ENCODE data around the gene BCKDHB. TPM values are rescaled to one million over a fixed set of nuclear protein-coding genes. Genes with fewer than 3 reads are reported as not detected.

Gene BCKDHB
- polyA plus RNA-seq, 1 of the 3 experiments (the other 2 are of a cell fraction) = 19.9 TPM

GRCh38 chr6:80251321-80251720, 144.8 kb downstream of the BCKDHB start:
- H3K9me3 ChIP-seq = no peaks in the 10 kb centered on the region
- H4K20me1 ChIP-seq (ENCODE audit: insufficient read depth) = no peaks in the 10 kb centered on the region
- no peak for DNase-seq
- POLR2A ChIA-PET = no interaction called here
- H3K27me3 ChIP-seq (ENCODE audit: insufficient read depth) = no peaks in the 10 kb centered on the region
- H3K9ac ChIP-seq = no peak overlapping the region
- no peaks in the 10 kb centered on the region for H3F3A ChIP-seq (replicated peaks; ENCODE audit: insufficient read depth)
- TF ChIP-seq POLR2AphosphoS5 (IDR thresholded peaks at IDR 0.05; ENCODE audit: low read depth, low read length) (no peak), TAF1 (IDR thresholded peaks at IDR 0.05; ENCODE audit: borderline replicate concordance, low read depth, low read length) (no peak)
- H3K4me3 ChIP-seq (ENCODE audit: low read depth in 2 of 2, low read length in 1 of 2) = no peak overlapping the region
- 96% methylated on average over 1 of the region's 1 CpG for WGBS (ENCODE audit: low lambda C conversion rate)
- peaks cover 0 to 2% of the 10 kb centered on the region in 2 experiments; a peak in 2 of 4 replicates for H3K4me1 ChIP-seq (ENCODE audit: control insufficient read depth in 1 of 2, insufficient read depth in 2 of 2, low read depth in 1 of 2, low read length in 1 of 2)
- H3K36me3 ChIP-seq (replicated peaks in 1 of 2; ENCODE audit: control insufficient read depth in 1 of 2, insufficient read depth in 2 of 2, low read length in 1 of 2) = no peaks in the 10 kb centered on the region
- H3K79me2 ChIP-seq (ENCODE audit: insufficient read depth) = no peaks in the 10 kb centered on the region; the same call in 1 of the 2 replicates
- no peak overlapping the region for H3K4me2 ChIP-seq
- no peak overlapping the region for H3K27ac ChIP-seq (ENCODE audit: low read depth in 2 of 2, low read length in 1 of 2)
- CTCF ChIA-PET = no interaction called here
- no peak overlapping the region for H2AFZ ChIP-seq (ENCODE audit: low read depth)
- H3K9me2 ChIP-seq = no peaks in the 10 kb centered on the region

- Histone ChIP-seq H3K27me3 (ENCODE audit: insufficient read depth) (no peaks in the 10 kb centered on the region), H3F3A (replicated peaks; ENCODE audit: insufficient read depth) (no peaks in the 10 kb centered on the region), H3K9me2 (no peaks in the 10 kb centered on the region), H3K4me3 (ENCODE audit: low read depth in 2 of 2, low read length in 1 of 2) (no peak overlapping the region), H3K79me2 (ENCODE audit: insufficient read depth) (no peaks in the 10 kb centered on the region), H3K27ac (ENCODE audit: low read depth in 2 of 2, low read length in 1 of 2) (no peak overlapping the region), H3K9ac (no peak overlapping the region), H3K4me2 (no peak overlapping the region), H2AFZ (ENCODE audit: low read depth) (no peak overlapping the region), H4K20me1 (ENCODE audit: insufficient read depth) (no peaks in the 10 kb centered on the region), H3K36me3 (replicated peaks in 1 of 2; ENCODE audit: control insufficient read depth in 1 of 2, insufficient read depth in 2 of 2, low read length in 1 of 2) (no peaks in the 10 kb centered on the region), H3K9me3 (no peaks in the 10 kb centered on the region), H3K4me1 (ENCODE audit: control insufficient read depth in 1 of 2, insufficient read depth in 2 of 2, low read depth in 1 of 2, low read length in 1 of 2) (peaks cover 0 to 2% of the 10 kb centered on the region in 2 experiments; a peak in 2 of 4 replicates)
- TF ChIP-seq FOXM1 (IDR thresholded peaks at IDR 0.05; ENCODE audit: low read depth) = no peak
- TF ChIP-seq RXRA (IDR thresholded peaks at IDR 0.05; ENCODE audit: borderline replicate concordance, low read depth) = no peak
- TF ChIP-seq MXI1 (IDR thresholded peaks at IDR 0.05; ENCODE audit: low read depth, low read length) = no peak
- TF ChIP-seq NFIC (IDR thresholded peaks at IDR 0.05; ENCODE audit: borderline replicate concordance) = no peak
- no peak for TF ChIP-seq SMC3 (IDR thresholded peaks at IDR 0.05; ENCODE audit: low read depth, low read length)
- no peak for TF ChIP-seq TEAD4 (IDR thresholded peaks at IDR 0.05; ENCODE audit: borderline replicate concordance, insufficient read depth)
- TF ChIP-seq GATA2 (CRISPR knock-in tag; IDR thresholded peaks at IDR 0.05) = no peak
- TF ChIP-seq JUND (IDR thresholded peaks at IDR 0.05) = no peak
- TF ChIP-seq SIN3A (IDR thresholded peaks at IDR 0.05; ENCODE audit: borderline replicate concordance, low read depth, low read length) = no peak
- TF ChIP-seq EZH2phosphoT487 (IDR thresholded peaks at IDR 0.05; ENCODE audit: borderline replicate concordance, low read depth) = no peak
- TF ChIP-seq RCOR1 (IDR thresholded peaks at IDR 0.05; ENCODE audit: low read length) = no peak
- no peak for TF ChIP-seq EP300 (IDR thresholded peaks at IDR 0.05; ENCODE audit: borderline replicate concordance in 1 of 2, low read depth in 1 of 2, low read length in 1 of 2)
- TF ChIP-seq NRF1 (IDR thresholded peaks at IDR 0.05; ENCODE audit: low read depth, low read length) = no peak
- no peak for TF ChIP-seq CHD2 (IDR thresholded peaks at IDR 0.05; ENCODE audit: low read length, partially characterized antibody)
- no peak for TF ChIP-seq IRF3 (IDR thresholded peaks at IDR 0.05; ENCODE audit: low read depth, low read length)
- no peak for TF ChIP-seq RAD21 (IDR thresholded peaks at IDR 0.05; ENCODE audit: low read length)
- no peak for DNase-seq
- ChIA-PET CTCF (no interaction called here), POLR2A (no interaction called here)
These were observed 148.2 kb downstream of the BCKDHB start for GRCh38 chr6:80254716-80255115.

Data from SK-N-SH (cell line).